Activated CD4-positive, alpha-beta T cell treated with anti-CD3 and anti-CD28 coated beads, Interleukin-2, amount 50 U/mL, for 24 hours (primary cell): ENCODE measurements around the gene C4B.
"Not testable (repeated sequence)": the region's sequence is repeated elsewhere in the genome, so short reads cannot be mapped to it uniquely, and the experiment has no call there.

ENCODE experiments used
- DNase-seq, 2 donors: peaks; one replicate each; pipeline ENCODE4 v3.0.0-alpha.2; 2020; ENCODE audit warnings: low read depth in 1 of 2, low spot score in 1 of 2

C4B gene

GRCh38 chr6:31980998-31981397, 33.6 kb upstream of the C4B start:
- not testable (repeated sequence) for DNase-seq

- not testable (repeated sequence) for DNase-seq
These were observed 32.9 kb upstream of the C4B start, which contains the start of gene C4A for GRCh38 chr6:31981744-31982143. Gene C4A, plus strand, starts transcription at chr6:31982057. Its CDS starts 51 bp downstream, at chr6:31982108.

DNA sequence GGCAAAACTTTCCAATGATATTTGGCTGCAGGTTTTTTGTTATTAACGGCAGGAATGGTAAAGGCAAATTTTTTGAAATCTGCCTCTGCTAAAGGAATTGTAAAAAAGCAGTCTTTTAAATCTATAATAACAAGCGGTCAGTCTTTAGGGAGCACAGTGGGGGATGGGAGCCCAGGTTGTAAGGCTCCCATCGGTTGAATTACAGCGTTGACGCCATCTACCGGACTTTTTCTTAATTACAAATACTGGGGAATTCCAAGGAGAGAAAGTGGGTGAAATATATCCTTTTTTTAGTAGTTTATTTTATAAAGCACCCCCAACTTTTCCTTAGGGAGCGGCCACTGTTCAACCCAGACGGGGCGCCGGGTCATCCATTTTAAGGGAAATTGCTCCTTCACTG, 25.2 kb upstream of the C4B start:
- not testable (repeated sequence) for DNase-seq

GRCh38 chr6:31994421-31994820, 20.2 kb upstream of the C4B start:
- not testable (repeated sequence) for DNase-seq

DNA sequence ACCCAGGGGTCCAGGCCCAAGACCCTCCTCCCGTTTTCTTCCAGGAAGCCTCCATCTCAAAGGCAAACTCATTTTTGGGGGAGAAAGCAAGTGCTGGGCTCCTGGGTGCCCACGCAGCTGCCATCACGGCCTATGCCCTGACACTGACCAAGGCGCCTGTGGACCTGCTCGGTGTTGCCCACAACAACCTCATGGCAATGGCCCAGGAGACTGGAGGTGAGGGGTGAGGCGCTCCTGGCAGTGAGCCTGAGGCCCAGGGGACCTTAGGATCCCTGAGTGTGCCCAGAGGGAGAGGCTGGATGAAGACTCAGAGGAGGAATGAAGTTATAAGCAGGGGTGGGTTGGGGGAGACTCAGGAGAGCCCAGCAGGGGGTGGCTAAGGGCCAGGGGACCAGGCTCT, 18.2 kb upstream of the C4B start:
- not testable (repeated sequence) for DNase-seq

DNA sequence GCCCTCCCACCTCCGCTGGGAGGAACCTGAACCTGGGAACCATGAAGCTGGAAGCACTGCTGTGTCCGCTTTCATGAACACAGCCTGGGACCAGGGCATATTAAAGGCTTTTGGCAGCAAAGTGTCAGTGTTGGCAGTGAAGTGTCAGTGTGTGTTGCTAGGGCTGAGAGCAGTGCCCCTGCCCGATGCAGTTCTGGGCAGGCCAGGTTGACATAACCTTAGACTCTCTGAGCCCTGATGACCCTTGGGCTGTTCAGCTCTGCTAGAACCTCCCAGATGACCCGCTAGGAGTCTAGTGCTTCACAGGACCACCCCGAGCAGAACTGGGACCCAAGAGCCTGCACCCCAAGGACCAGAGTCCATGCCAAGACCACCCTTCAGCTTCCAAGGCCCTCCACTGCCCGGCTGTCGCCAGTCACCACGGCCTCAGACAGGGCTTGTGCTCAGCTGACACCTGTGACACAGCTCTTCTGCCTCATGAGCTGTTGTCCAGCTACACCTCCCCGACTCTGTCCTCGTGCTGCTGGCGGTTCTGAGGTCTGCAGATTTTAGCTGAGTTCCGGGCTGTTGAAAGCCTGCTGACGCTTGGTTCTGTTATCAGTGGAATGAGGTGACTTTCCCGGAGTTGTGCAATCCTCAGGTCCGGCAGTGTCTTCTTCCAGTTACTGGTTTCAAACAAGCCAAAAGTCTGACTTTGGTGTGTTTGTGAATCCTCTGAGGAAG, 11.9 kb upstream of the C4B start:
- DNase-seq, result not testable (repeated sequence)

GRCh38 chr6:32003301-32003700, 11.3 kb upstream of the C4B start:
- DNase-seq, result not testable (repeated sequence)

- DNase-seq, result not testable (repeated sequence)
These were observed 10.2 kb upstream of the C4B start for GRCh38 chr6:32004393-32004792.

DNA sequence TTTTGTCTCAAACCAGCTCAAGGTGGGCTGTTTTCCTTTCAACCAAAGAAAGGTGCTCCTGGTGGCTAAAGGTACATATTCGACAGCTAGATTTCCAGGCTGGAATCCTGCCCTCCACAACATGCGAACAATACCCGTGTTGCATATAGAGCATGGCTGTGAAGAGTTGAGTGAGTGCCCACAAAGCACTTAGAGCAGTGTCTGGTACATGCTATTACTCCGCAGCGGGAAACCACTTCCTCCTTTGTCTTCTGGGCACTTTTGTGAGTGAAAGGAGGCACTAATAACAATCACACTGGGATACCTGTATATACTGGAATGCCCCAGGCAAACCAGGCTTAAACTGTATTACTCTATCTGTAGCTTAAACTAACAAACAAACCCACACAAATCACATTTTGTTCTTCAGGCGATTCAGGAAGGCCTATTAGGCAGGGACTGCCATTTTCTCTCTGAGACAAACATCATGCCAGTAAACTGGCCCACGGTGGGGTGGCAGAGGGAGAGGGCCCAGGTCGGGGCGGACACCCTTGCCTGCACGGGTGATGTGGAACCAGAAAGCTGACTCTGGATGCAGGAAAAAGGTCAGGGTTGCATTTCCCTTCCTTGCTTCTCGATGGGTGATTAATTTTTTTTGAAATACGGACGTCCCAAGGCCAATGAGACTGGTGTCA, 9.6 kb upstream of the C4B start:
- not testable (repeated sequence) for DNase-seq

DNA sequence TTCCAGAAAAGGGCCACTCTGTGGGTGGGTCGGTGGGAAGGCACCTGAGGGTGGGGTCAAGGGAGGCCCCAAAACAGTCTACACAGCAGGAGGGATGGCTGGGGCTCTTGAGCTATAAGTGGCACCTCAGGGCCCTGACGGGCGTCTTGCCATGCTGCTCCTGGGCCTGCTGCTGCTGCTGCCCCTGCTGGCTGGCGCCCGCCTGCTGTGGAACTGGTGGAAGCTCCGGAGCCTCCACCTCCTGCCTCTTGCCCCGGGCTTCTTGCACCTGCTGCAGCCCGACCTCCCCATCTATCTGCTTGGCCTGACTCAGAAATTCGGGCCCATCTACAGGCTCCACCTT, 9.1 kb upstream of the C4B start:
- not testable (repeated sequence) for DNase-seq

DNA sequence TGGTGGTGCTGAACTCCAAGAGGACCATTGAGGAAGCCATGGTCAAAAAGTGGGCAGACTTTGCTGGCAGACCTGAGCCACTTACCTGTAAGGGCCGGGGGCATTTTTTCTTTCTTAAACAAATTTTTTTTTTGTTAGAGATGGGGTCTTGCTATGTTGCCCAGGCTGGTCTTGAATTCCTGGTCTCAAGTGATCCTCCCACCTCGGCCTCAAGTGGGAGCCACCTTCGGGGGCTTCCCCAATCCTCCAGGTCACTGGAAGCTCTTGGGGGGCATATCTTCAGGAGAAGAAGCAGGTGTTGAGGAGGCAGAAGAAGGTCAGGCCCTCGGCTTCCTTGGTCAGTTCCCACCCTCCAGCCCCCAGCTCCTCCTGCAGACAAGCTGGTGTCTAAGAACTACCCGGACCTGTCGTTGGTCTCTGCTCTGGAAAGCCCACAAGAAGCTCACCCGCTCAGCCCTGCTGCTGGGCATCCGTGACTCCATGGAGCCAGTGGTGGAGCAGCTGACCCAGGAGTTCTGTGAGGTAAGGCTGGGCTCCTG, 8.5 kb upstream of the C4B start:
- DNase-seq, result not testable (repeated sequence)

DNA sequence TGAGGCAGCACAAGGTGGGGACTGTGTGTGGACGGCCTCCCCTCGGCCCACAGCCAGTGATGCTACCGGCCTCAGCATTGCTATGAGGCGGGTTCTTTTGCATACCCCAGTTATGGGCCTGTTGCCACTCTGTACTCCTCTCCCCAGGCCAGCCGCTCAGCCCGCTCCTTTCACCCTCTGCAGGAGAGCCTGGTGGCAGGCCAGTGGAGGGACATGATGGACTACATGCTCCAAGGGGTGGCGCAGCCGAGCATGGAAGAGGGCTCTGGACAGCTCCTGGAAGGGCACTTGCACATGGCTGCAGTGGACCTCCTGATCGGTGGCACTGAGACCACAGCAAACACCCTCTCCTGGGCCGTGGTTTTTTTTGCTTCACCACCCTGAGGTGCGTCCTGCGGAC, 7.5 kb upstream of the C4B start:
- DNase-seq, result not testable (repeated sequence)

- DNase-seq, result not testable (repeated sequence)
These were observed 6.6 kb upstream of the C4B start for GRCh38 chr6:32008037-32008436.

DNA sequence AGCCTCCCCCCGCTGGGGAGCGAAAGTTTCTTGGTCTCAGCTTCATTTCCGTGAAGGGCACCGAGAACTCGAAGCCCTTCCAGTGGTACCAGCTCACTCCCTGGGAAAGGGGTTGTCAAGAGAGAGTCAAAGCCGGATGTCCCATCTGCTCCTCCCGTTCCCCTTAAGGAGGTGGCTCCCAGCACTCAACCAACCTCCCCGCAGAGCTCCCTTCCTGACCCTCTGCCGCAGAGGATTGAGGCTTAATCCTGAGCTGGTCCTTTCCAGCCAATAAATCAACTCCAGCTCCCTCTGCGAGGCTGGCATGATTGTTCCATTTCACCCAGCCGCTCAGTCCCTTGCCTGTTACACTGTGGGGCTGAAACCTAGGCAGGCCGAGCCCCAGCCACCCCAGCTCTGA, 6.0 kb upstream of the C4B start:
- DNase-seq, result not testable (repeated sequence)

DNA sequence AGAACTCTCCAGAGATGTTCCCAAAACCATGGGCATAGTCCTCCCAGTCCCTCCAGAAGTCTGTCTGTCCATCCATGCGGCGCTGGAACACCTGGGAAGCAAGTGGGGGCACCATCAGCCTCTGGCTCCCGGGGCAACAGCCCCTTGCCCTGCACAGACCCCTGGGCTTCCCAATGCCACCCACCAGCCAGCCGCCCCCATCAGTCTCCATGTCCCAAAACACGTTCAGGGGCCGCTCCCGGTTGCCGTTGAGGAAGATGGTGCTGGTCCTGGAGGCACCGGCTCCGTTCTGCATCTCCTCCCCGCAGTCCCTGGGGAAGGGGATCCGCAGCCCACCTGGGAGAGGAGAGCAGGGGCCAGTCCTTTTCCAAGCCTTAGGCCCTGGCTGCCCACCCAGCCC, 5.1 kb upstream of the C4B start:
- DNase-seq, result not testable (repeated sequence)

- DNase-seq, result not testable (repeated sequence)
These were observed 3.6 kb upstream of the C4B start for GRCh38 chr6:32010856-32011530.

DNA sequence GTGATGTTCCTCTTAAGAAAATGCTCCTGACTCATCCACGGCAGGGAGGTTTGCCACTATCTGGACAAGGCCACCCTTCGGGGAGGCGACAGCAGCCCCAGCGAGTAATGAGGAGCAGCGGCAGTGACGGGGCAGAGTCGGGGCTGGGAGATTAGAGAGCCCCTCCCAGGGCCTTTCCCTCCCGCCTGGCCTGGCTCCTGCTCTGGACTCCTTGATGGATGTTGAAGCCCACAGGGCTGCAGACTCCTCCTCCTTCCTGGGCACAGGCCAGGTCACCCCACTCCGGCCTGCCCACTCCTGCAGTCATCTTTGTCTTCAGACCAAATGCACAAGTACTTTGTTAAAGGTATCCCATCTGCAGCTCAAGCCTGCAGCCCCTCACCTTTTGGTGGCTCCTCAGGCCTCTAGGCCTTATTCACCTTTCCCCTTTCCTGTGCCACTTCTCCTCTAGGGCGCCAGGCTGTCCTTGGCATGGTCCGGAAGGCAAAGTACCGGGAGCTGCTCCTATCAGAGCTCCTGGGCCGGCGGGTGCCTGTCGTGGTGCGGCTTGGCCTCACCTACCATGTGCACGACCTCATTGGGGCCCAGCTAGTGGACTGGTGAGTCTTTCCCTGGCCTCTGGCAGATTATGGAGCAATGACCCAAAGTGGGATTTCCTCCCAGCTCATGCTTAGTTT, 1.5 kb upstream of the C4B start:
- DNase-seq, result not testable (repeated sequence)

DNA sequence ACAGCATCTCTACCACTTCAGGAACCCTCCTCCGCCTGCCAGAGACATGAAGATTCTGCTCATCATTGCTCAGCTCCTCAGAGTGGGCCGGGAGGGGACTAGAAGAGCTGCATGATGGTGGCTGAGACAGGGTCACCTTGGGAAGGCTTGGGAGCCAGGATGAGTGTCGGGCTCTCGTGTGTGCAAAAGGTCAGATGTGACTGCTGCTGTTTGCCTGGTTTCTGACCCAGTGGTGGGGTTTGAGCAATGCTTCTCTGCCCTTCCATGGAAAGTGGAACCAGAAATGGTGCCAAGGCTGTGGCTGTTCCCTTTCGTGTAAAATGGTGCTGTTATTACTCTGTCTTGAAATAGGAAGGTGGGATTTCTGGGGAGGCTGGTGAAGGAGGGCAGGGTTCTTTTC, 857 bp upstream of the C4B start:
- DNase-seq, result not testable (repeated sequence)

DNA sequence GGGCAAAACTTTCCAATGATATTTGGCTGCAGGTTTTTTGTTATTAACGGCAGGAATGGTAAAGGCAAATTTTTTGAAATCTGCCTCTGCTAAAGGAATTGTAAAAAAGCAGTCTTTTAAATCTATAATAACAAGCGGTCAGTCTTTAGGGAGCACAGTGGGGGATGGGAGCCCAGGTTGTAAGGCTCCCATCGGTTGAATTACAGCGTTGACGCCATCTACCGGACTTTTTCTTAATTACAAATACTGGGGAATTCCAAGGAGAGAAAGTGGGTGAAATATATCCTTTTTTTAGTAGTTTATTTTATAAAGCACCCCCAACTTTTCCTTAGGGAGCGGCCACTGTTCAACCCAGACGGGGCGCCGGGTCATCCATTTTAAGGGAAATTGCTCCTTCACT, 7.5 kb downstream of the C4B start:
- DNase-seq, result not testable (repeated sequence)

GRCh38 chr6:32028631-32029030, 14.0 kb downstream of the C4B start:
- not testable (repeated sequence) for DNase-seq

GRCh38 chr6:32029553-32029952, 15.0 kb downstream of the C4B start:
- not testable (repeated sequence) for DNase-seq
